Parathyroid adenoma (tissue), 2 donors: ENCODE measurements around the gene MYL4.
A peak's percentile ranks its signal among the peaks of the same experiment; 100 is the strongest.

Experiments used
- H2AFZ ChIP-seq: fragments of 300-600 bp; sonication (generic); one replicate; pipeline ENCODE4 v1.7.0; 2017; ENCODE audit warnings: antibody characterized with exemption, mild to moderate bottlenecking
- H3K27ac ChIP-seq: fragments of 300-600 bp; sonication (generic); one replicate; pipeline ENCODE4 v1.7.0; 2017
- H3K27me3 ChIP-seq: fragments of 300-600 bp; sonication (generic); one replicate; pipeline ENCODE4 v1.7.0; 2017; ENCODE audit warnings: low read length; ENCODE audit not compliant: control insufficient read depth, insufficient read depth
- H3K36me3 ChIP-seq: fragments of 300-600 bp; sonication (generic); one replicate; pipeline ENCODE4 v1.7.0; 2017; ENCODE audit warnings: low read length; ENCODE audit not compliant: control insufficient read depth, insufficient read depth
- H3K4me1 ChIP-seq: fragments of 300-600 bp; sonication (generic); one replicate; pipeline ENCODE4 v1.7.0; 2017; ENCODE audit warnings: control low read depth
- H3K4me2 ChIP-seq: fragments of 300-600 bp; sonication (generic); one replicate; pipeline ENCODE4 v1.7.0; 2017; ENCODE audit warnings: low read length
- H3K4me3 ChIP-seq: fragments of 300-600 bp; sonication (generic); one replicate; pipeline ENCODE4 v1.7.0; 2017; ENCODE audit warnings: low read depth, low read length
- H3K79me2 ChIP-seq: fragments of 300-600 bp; sonication (generic); one replicate; pipeline ENCODE4 v1.7.0; 2017; ENCODE audit warnings: control low read depth
- H3K9ac ChIP-seq: fragments of 300-600 bp; sonication (generic); one replicate; pipeline ENCODE4 v1.7.0; 2017; ENCODE audit warnings: mild to moderate bottlenecking
- H3K9me3 ChIP-seq: fragments of 300-600 bp; sonication (generic); one replicate; pipeline ENCODE4 v1.7.0; 2017; ENCODE audit warnings: low read length; ENCODE audit not compliant: control insufficient read depth
- TF ChIP-seq, protein P1 (sequence below): fragments of 300-600 bp; sonication (generic); IDR thresholded peaks from one replicate; pipeline ENCODE4 v1.7.0; 2017; ENCODE audit warnings: antibody characterized with exemption, mild to moderate bottlenecking
- donor health status: primary hyperparathyroidism.

MYL4 gene

DNA sequence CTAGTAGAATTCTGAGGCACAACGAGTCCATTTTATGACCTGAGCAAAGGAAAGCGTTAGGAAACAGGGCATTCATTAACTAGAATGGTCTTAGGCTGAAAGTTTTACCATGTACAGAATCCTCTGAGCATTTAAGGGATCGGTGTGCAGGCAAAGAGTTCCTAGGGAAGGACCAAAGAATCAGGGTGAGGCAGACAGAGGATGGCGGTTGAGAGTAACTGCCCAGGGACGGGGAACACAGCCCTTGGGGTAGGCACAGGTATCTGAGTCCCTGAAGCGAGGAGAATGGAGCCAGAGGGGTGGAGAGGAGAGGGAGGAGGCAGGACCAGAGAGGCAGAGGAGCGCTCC, 30.4 kb downstream of the MYL4 start:
- H3K9me3 ChIP-seq = no peaks in the 10 kb centered on the region
- peaks cover 16% of the 10 kb centered on the region for H3K4me1 ChIP-seq
- H2AFZ ChIP-seq = peak overlapping the region; percentile 72
- no peak overlapping the region for H3K4me3 ChIP-seq
- TF ChIP-seq, protein P1, sequence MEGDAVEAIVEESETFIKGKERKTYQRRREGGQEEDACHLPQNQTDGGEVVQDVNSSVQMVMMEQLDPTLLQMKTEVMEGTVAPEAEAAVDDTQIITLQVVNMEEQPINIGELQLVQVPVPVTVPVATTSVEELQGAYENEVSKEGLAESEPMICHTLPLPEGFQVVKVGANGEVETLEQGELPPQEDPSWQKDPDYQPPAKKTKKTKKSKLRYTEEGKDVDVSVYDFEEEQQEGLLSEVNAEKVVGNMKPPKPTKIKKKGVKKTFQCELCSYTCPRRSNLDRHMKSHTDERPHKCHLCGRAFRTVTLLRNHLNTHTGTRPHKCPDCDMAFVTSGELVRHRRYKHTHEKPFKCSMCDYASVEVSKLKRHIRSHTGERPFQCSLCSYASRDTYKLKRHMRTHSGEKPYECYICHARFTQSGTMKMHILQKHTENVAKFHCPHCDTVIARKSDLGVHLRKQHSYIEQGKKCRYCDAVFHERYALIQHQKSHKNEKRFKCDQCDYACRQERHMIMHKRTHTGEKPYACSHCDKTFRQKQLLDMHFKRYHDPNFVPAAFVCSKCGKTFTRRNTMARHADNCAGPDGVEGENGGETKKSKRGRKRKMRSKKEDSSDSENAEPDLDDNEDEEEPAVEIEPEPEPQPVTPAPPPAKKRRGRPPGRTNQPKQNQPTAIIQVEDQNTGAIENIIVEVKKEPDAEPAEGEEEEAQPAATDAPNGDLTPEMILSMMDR = no peak
- no peak overlapping the region for H3K9ac ChIP-seq
- H3K79me2 ChIP-seq = no peaks in the 10 kb centered on the region
- no peak overlapping the region for H3K4me2 ChIP-seq
- H3K27ac ChIP-seq = peak overlapping the region; percentile 71
- no peaks in the 10 kb centered on the region for H3K27me3 ChIP-seq
- H3K36me3 ChIP-seq = no peaks in the 10 kb centered on the region

DNA sequence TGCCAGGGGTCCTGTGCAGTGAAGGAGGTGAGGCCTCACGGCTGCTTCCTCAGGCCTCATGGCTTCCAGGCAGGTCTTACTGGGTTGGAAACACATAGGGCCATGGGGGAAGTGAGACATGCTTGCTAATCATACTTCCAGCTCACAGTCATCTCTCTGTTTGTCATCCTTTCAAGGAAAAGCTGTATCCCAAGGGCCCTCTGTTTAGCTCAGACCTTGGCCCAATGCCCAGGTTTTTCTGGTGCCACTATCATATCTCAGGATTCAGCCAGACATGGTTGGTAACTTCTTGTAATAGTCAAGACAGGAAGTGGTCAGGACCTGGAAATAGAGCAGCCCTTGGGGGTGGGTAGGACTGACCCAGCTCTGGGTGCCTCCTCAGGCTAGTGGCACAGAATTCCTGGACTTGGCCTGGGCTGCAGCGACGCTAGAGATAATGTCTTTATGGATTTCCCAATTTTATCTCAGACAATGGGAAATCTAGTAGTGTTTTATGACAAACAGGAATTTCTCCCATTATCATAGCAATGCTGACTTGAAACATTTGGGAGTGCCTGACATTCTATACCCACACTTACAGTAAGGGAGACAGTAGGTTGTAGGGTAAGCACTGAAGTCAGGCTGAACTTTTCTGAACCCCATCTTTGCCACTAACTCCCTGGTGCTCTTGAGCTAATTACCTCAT, 31.0 kb downstream of the MYL4 start:
- H3K36me3 ChIP-seq = no peaks in the 10 kb centered on the region
- no peak overlapping the region for H3K4me2 ChIP-seq
- H3K27ac ChIP-seq = peak overlapping the region; percentile 71
- H3K9ac ChIP-seq = no peak overlapping the region
- peak overlapping the region; percentile 72 for H2AFZ ChIP-seq
- H3K27me3 ChIP-seq = no peaks in the 10 kb centered on the region
- H3K4me3 ChIP-seq = no peak overlapping the region
- H3K9me3 ChIP-seq = no peaks in the 10 kb centered on the region
- TF ChIP-seq, protein P1 = no peak
- H3K79me2 ChIP-seq = no peaks in the 10 kb centered on the region
- peaks cover 16% of the 10 kb centered on the region for H3K4me1 ChIP-seq

DNA sequence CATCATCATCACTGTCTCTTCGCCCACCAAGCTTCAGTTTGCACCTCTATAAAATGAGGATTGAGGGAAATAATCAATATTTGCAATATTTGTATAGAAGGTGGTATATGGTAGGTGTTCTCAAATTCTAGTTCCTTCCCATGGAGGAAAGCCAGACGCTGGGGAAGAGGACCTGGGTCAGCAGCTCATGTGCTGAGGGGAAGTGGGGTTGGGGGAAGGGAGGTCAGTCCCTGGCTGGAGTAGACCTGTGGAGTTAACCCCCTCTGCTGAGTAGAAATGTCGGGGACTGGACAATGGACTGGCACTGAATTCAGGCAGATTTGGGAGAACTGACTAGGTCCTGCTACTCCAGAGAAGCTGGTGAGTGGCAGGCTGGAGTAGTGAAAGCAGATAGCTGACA, 31.7 kb downstream of the MYL4 start:
- Histone ChIP-seq H3K27ac (peak overlapping the region; percentile 71), H3K4me1 (peaks cover 16% of the 10 kb centered on the region), H3K9ac (no peak overlapping the region), H3K4me2 (no peak overlapping the region), H3K4me3 (no peak overlapping the region), H2AFZ (no peak overlapping the region), H3K27me3 (no peaks in the 10 kb centered on the region), H3K79me2 (no peaks in the 10 kb centered on the region), H3K36me3 (no peaks in the 10 kb centered on the region), H3K9me3 (no peaks in the 10 kb centered on the region)
- TF ChIP-seq, protein P1 = no peak

DNA sequence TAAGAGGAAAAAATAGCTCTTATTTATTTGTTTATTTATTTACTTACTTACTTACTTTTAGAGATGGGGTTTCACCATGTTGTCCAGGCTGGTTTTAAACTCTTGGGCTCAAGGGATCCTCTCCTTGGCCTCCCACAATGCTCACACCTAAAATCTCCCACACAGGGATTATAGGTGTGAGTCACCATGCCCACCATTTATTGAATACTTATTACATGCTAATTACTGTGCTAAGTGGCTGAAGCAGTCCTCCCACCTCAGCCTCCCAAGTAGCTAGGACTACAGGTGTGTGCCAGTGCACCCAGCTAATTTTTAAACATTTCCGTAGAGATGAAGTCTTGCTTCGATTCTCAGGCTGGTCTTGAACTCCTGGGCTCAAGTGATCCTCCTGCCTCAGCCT, 33.5 kb downstream of the MYL4 start:
- no peak overlapping the region for H3K27ac ChIP-seq
- H3K4me3 ChIP-seq = no peak overlapping the region
- H3K4me2 ChIP-seq = no peak overlapping the region
- TF ChIP-seq, protein P1 = no peak
- no peaks in the 10 kb centered on the region for H3K79me2 ChIP-seq
- H3K4me1 ChIP-seq = peaks cover 16% of the 10 kb centered on the region
- no peaks in the 10 kb centered on the region for H3K36me3 ChIP-seq
- no peak overlapping the region for H3K9ac ChIP-seq
- H3K9me3 ChIP-seq = no peaks in the 10 kb centered on the region
- no peaks in the 10 kb centered on the region for H3K27me3 ChIP-seq
- H2AFZ ChIP-seq = no peak overlapping the region
